ENCODE measurements around the gene YWHAH. TPM values are rescaled to one million over a fixed set of nuclear protein-coding genes. Genes with fewer than 3 reads are reported as not detected.

The YWHAH gene
- total and polyA plus RNA-seq, 9 of the 15 experiments (the other 6 are each of a cell fraction or from before 2014, with no cell fraction given) = 32.0 to 177 (median 114) TPM

DNA sequence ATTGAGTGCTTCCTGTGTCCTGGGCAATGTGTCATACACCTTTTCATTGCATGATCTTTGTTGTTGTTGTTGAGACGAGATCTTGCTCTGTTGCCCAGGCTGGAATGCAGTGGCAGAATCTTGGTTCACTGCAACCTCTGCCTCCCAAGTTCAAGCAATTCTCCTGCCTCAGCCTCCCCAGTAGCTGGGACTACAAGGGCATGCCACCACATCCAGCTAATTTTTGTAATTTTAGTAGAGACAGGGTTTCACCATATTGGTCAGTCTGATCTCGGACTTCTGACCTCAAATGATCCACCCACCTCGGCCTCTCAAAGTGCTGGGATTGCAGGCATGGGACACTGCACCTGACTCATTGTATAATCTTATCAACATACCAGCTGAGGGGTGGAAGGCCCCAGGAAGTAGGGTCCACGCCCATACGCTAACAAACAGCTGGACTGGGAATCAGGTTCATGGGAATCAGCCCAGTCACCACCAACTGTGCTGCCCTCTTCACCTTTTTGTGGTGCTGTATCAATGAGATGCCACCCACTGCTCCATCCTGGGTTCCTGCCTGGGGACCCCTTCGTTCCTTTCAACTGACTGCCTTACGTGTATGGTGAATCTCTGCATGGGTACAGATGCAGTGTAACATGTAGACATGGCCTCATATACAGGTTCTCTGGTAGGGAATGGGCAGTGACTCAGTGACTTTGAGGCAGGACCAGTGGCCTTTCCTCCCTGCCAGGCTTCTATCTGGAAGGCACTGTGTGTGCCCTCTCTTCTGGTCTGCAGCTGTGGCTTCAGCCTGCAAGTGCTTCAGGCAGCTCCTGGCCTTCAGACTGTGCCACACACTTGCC, 32.5 kb upstream of the YWHAH start (continued):
- TF ChIP-seq, protein P1, sequence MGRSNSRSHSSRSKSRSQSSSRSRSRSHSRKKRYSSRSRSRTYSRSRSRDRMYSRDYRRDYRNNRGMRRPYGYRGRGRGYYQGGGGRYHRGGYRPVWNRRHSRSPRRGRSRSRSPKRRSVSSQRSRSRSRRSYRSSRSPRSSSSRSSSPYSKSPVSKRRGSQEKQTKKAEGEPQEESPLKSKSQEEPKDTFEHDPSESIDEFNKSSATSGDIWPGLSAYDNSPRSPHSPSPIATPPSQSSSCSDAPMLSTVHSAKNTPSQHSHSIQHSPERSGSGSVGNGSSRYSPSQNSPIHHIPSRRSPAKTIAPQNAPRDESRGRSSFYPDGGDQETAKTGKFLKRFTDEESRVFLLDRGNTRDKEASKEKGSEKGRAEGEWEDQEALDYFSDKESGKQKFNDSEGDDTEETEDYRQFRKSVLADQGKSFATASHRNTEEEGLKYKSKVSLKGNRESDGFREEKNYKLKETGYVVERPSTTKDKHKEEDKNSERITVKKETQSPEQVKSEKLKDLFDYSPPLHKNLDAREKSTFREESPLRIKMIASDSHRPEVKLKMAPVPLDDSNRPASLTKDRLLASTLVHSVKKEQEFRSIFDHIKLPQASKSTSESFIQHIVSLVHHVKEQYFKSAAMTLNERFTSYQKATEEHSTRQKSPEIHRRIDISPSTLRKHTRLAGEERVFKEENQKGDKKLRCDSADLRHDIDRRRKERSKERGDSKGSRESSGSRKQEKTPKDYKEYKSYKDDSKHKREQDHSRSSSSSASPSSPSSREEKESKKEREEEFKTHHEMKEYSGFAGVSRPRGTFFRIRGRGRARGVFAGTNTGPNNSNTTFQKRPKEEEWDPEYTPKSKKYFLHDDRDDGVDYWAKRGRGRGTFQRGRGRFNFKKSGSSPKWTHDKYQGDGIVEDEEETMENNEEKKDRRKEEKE (IDR thresholded peaks at IDR 0.05; ENCODE audit: borderline replicate concordance in 1 of 2, control insufficient read depth in 1 of 2, low read depth in 2 of 2, low read length in 1 of 2) = no peak
- TF ChIP-seq, protein P2, sequence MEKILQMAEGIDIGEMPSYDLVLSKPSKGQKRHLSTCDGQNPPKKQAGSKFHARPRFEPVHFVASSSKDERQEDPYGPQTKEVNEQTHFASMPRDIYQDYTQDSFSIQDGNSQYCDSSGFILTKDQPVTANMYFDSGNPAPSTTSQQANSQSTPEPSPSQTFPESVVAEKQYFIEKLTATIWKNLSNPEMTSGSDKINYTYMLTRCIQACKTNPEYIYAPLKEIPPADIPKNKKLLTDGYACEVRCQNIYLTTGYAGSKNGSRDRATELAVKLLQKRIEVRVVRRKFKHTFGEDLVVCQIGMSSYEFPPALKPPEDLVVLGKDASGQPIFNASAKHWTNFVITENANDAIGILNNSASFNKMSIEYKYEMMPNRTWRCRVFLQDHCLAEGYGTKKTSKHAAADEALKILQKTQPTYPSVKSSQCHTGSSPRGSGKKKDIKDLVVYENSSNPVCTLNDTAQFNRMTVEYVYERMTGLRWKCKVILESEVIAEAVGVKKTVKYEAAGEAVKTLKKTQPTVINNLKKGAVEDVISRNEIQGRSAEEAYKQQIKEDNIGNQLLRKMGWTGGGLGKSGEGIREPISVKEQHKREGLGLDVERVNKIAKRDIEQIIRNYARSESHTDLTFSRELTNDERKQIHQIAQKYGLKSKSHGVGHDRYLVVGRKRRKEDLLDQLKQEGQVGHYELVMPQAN (IDR thresholded peaks at IDR 0.05; ENCODE audit: borderline replicate concordance) = no peak
- TF ChIP-seq FOXM1 (IDR thresholded peaks at IDR 0.05; ENCODE audit: low read depth) (no peak), FOXM1 (CRISPR knock-in tag; IDR thresholded peaks at IDR 0.05; ENCODE audit: low read depth) (no peak), SRSF3 (IDR thresholded peaks at IDR 0.05; ENCODE audit: insufficient read depth, low read length) (no peak), MYNN (IDR thresholded peaks at IDR 0.05) (no peak), MYNN (CRISPR knock-in tag; IDR thresholded peaks at IDR 0.05) (no peak), SP2 (IDR thresholded peaks at IDR 0.05; ENCODE audit: extremely low read depth, low read depth, low read length, poor library complexity, severe bottlenecking) (no peak), SREBF1 (IDR thresholded peaks at IDR 0.05; ENCODE audit: borderline replicate concordance, low read depth, low read length) (no peak), ZKSCAN1 (IDR thresholded peaks at IDR 0.05; ENCODE audit: low read depth, low read length) (no peak), ZNF764 (CRISPR knock-in tag; IDR thresholded peaks at IDR 0.05; ENCODE audit: low read depth) (no peak)
- TF ChIP-seq, protein P3, sequence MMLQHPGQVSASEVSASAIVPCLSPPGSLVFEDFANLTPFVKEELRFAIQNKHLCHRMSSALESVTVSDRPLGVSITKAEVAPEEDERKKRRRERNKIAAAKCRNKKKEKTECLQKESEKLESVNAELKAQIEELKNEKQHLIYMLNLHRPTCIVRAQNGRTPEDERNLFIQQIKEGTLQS (IDR thresholded peaks at IDR 0.05) = peak; percentile 33; the same call in 1 of the 2 replicates
- TF ChIP-seq, protein P3 (CRISPR knock-in tag; conservative IDR thresholded peaks at IDR 0.05) = no peak
- TF ChIP-seq, protein P4, sequence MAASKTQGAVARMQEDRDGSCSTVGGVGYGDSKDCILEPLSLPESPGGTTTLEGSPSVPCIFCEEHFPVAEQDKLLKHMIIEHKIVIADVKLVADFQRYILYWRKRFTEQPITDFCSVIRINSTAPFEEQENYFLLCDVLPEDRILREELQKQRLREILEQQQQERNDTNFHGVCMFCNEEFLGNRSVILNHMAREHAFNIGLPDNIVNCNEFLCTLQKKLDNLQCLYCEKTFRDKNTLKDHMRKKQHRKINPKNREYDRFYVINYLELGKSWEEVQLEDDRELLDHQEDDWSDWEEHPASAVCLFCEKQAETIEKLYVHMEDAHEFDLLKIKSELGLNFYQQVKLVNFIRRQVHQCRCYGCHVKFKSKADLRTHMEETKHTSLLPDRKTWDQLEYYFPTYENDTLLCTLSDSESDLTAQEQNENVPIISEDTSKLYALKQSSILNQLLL (CRISPR knock-in tag; IDR thresholded peaks at IDR 0.05; ENCODE audit: borderline replicate concordance) = no peak
